ENCODE data around the gene DAB1.

The DAB1 gene

GRCh38 chr1:57410508-57410907 is 13.4 kb downstream of the DAB1 start:
- no peak for DNase-seq

- no peak for DNase-seq
Observed at GRCh38 chr1:57407928-57408327, 15.9 kb downstream of the DAB1 start.

GRCh38 chr1:57406428-57406970 is 17.4 kb downstream of the DAB1 start:
- DNase-seq, result no peak

DNA sequence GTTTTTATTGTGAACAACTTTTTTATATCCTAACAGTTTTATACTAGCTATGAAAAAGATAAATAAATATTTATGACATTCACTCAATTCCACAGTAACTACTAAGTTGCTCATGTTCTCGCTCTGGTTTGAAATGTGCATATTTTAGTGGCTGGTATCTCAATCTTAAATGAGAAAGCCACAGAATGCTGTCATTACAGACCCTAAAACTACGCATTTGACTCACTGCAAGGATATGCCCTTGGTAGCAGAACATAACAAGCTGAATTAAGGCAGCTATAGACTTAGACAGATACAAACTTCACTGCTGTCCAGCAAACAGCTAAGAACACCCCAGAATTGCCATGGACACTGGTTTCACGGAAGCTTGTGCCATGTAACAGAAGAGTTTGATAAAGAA is 19.0 kb downstream of the DAB1 start:
- DNase-seq, result no peak

DNA sequence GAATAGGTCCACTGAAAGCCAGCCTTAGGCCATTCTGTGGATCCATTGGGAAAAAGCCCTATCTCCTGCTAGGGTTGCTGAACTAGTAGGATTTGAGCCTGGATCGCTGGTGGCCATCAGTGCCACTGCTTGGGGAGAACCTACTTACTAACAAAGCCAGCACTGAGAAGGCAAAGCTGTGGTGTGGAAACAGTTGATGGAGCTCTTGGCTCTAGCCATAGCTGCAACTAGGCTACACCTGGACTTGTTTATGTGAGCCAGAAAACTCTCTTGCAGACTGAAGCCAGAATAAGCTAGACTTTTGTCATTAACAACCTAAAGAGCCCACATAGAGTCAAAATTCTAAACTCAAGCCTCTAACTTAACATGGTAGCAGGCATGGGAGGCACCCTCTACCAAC is 20.7 kb downstream of the DAB1 start:
- no peak for DNase-seq

DNA sequence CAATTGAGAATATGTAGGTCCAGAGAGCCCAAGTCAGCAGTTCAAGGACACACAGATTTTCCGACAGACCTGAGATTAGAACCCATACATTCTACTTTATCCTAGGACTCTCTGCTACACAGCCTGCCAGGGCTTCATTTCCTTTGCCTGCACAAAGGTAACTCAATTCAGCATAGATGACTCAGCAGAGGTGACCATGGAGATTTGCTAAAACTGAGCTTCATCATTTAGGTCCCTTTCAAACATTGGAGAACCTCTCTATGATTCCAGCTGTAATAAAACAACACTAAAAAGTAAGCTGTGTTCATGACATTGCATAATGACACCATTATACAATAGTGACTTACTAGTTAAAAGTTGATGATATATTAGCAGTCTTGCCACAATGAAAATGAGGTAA is 22.2 kb downstream of the DAB1 start:
- no peak for DNase-seq

DNA sequence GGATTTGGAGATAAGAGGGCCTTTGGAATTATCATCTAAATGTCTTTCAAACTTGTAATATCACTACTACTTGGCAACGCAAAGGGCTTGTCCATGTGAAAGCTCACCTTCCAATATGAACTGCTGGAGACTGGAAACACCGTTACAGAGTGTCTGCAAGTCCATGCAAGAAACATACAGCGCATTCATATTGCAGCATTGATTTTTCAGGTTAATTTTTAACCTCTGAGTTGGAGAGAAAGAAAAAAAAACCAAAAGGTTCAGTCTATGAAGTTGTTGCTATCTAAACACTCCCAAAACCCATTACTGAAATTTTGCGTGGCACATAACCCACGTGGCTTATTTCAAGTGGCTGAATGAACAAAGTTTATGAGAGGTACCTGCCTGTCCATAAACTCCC is 23.8 kb downstream of the DAB1 start:
- no peak for DNase-seq

DNA sequence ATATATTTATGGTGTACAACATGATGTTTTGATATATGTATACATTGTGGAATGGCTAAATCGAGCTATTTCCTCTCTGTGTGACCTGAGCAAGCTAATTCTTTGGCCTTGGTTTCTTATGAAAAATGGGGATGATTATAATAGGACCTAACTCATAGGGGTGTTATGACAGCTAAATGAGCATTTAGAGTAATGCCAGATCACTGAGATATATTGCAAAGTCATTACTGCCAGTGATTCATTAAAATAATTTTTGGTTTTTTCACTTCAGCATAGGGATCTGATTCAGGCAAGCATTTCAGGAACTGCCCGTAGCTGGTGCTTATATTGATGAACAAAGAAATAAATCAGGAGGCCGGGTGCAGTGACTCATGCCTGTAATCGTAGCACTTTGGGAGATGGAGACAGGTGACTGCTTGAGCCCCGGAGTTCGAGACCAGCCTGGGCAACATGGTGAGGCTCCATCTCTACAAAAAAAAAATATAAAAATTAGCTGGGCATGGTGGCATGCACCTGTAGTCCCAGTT is 30.7 kb downstream of the DAB1 start:
- no peak for DNase-seq

DNA sequence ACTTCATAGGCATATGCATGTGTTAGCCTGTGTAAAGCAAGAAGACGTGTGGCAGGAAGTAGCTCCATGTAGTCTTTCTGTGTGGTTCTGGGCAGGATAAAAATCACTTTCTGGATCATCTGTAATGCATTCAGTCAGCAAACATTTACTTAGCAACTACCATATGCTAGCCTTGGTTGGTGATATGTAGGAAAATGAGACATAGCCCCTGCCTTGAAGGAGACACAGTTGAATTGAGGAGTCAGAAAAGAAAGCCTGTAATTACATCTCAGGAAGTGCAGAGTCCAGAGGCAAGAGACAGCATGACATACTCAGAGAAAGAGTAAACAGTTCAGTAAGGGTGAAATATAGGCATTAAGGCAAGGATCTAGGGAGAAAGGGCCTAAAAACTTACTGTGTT is 38.5 kb downstream of the DAB1 start:
- no peak for DNase-seq

GRCh38 chr1:57384901-57385300 is 39.0 kb downstream of the DAB1 start:
- DNase-seq, result no peak

GRCh38 chr1:57384284-57384683 is 39.6 kb downstream of the DAB1 start:
- no peak for DNase-seq

DNA sequence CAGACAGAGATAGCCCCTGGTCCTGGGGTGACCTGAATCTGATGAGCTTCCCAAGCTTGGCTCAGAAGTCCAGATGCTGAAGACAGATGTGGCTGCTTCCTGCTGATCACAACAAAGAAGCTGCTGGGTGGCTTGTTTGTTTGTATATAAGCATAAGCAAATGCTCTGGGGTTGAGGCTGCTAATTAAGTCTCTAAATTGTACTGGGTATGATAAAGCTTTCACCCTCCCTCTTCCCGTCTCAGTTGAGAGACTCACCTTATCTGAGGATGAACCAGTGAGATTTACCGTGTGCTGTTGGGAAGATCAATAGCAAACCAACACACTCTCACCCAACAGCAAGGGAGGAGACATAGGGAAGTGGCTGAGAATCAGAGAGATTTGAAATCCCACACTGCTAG is 42.0 kb downstream of the DAB1 start:
- DNase-seq, result no peak

DNA sequence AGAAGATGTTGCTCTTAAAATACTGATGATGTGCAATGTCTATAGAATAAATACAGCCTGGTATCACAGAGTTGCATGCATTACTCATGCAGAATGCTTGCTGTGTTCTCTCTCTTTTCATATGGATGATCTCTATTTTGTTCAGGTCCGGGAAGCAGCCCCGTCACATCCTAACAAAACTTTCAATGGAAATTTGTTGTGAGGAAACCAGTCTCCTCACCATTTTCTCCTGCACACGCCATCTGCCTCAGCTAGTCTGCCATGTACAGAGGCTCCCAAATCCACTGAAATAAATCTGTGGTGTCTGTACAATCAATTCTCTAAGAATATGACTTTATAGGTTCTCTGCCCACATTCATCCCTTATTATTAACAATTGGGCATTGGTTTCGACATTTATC is 42.4 kb downstream of the DAB1 start:
- no peak for DNase-seq

- DNase-seq, result no peak
Observed at GRCh38 chr1:57380923-57381322, 42.9 kb downstream of the DAB1 start.

DNA sequence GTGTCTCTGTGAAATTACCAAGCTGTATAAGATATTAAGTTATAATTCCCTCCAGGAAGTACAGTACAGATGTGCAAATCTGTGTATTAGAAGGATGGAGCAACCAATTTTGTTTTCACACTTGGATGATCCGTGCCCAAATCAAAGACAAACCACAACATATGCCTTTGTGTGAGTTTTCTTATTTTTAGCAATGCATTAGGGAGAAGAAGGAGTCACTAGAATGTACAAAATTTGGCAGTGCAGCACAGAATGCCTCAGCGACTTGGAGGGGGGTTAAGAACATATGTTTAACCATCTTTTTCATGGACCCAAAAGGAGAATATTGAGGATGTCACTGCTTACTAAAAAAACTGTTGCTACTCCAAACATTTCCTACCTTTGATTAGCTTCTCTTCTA is 45.3 kb downstream of the DAB1 start:
- DNase-seq, result no peak

- no peak for DNase-seq
Observed at GRCh38 chr1:57377339-57378139, 46.3 kb downstream of the DAB1 start.

DNA sequence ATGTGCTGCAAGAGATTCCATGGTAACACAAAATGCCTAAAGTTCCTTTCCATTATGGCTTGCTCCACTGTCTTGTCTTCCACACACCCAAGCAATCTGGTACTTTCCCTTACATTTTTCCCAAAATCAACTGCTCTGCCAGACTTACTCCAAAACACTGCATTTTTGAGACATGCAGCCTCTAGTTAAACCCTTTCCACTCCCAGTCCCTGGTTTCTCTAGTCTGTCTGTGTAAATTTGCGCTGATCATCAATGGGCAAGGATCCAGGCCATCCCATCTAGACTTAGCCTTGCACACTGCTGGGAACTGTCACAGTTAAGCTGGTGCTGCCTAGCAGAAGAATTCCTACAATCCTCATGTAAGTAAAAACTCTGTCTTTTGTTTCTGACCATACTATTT is 47.8 kb downstream of the DAB1 start:
- DNase-seq, result no peak

GRCh38 chr1:57369889-57370288 is 54.0 kb downstream of the DAB1 start:
- DNase-seq, result no peak

GRCh38 chr1:57367945-57368344 is 55.9 kb downstream of the DAB1 start:
- no peak for DNase-seq

- no peak for DNase-seq
Observed at GRCh38 chr1:57363643-57364042, 60.2 kb downstream of the DAB1 start.

- no peak for DNase-seq
Observed at GRCh38 chr1:57363165-57363564, 60.7 kb downstream of the DAB1 start.

DNA sequence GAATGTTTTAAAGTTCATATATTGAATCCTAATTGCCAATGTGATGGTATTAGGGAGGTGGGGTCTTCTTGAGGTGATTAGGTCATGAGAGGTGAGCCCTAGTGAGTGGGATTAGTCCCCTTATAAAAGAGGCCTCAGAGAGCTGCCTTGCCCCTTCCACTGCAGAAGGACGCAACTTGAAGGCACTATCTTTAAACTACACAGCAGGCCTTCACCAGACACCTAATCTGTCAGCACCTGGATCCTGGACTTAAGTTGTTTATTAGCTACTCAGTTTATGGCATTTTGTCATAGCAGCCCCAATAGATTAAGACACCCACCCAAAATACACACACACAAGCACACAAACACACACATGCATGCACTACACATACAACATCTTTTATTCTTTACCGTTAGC is 61.4 kb downstream of the DAB1 start:
- DNase-seq, result no peak

GRCh38 chr1:57361516-57361915 is 62.3 kb downstream of the DAB1 start:
- no peak for DNase-seq

DNA sequence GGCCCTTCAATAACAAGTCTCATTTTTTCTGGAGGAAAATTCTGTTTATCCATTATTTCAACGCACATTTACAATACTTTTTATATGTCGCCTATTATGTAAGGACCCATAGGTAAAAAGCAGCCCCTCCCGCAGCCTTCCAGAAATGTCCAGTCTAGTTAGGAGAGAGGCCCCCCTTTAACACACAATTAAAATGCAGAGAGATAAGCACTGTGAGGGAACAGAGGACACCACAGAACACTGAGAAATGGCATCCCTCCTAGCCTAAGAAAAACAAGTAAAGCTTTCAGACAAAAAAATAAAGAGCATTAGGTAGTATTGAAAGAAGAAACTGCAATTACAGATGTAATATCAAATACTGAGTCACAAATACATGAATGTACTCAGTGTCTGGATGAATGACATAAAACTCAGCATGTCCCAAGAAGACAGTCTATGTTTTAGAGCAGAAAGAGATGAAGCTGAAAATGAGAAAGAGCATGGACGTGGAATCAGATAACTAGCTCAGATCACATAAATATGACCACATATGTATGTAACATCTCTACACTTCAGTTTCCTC is 62.9 kb downstream of the DAB1 start:
- DNase-seq, result no peak

DNA sequence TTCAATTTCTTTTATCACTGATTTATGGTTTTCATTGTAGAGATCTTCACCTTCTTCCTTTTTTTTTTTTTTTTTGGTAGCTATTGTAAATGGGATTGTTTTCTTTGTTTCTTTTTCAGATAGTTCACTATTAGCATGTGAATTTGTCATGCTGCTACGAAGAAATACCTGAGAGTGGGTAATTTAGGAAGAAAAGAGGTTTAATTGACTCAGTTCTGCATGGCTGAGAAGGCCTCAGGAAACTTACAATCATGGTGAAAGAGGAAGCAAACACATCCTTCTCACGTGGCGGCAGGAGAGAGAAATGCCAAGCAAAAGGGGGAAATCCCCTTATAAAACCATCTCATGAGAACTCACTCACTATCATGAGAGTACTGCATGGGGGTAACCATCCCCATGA is 66.4 kb downstream of the DAB1 start:
- no peak for DNase-seq
